CD8-positive, alpha-beta memory T cell (primary cell): Measurements from ENCODE around the gene KL. TPM values are rescaled to one million over a fixed set of nuclear protein-coding genes. Genes with fewer than 3 reads are reported as not detected.
A peak's percentile ranks its signal among the peaks of the same experiment; 100 is the strongest.

ENCODE experiments used
- CTCF ChIA-PET: fragments of 350-600 bp; sonication (Branson Sonifier 250); formaldehyde crosslinking; loops from one replicate; lab custom pipeline; 2021; ENCODE audit warnings: antibody characterized with exemption; lab: Charles Lee
- POLR2A ChIA-PET: fragments of 350-600 bp; sonication (Branson Sonifier 250); formaldehyde crosslinking; loops from one replicate; lab custom pipeline; 2021; ENCODE audit warnings: antibody characterized with exemption; lab: Charles Lee
- DNase-seq, 5 donors: peaks; one replicate each; pipeline versions ENCODE4 v3.0.0 to v3.0.0-alpha.2; 2020 to 2022; ENCODE audit warnings: mixed read lengths in 1 of 5
- H3K27ac ChIP-seq: one replicate; pipeline ENCODE4 v1.7.0; 2013; ENCODE audit warnings: low read depth, mild to moderate bottlenecking, low read length, moderate library complexity
- H3K27me3 ChIP-seq: 2 replicates; pipeline ENCODE4 v1.7.0; 2013; ENCODE audit warnings: low read length, mild to moderate bottlenecking; ENCODE audit not compliant: insufficient read depth, poor library complexity, severe bottlenecking
- H3K36me3 ChIP-seq: 2 replicates; pipeline ENCODE4 v1.7.0; 2013; ENCODE audit warnings: mild to moderate bottlenecking, low read length, moderate library complexity; ENCODE audit not compliant: insufficient read depth
- H3K4me1 ChIP-seq: 2 replicates; pipeline ENCODE4 v1.7.0; 2013; ENCODE audit warnings: mild to moderate bottlenecking, low read length, moderate library complexity; ENCODE audit not compliant: insufficient read depth
- H3K4me3 ChIP-seq: 2 replicates; pipeline ENCODE4 v1.7.0; 2013; ENCODE audit warnings: mild to moderate bottlenecking, low read length
- H3K9me3 ChIP-seq: 2 replicates; pipeline ENCODE4 v1.7.0; 2013; ENCODE audit warnings: mild to moderate bottlenecking, low read length
- H3K27ac Mint-ChIP-seq, 8 donors: one replicate each; pipeline ENCODE4 v1.8.0; 2020 to 2021; ENCODE audit warnings: mixed read lengths in 8 of 8, mild to moderate bottlenecking in 6 of 8, inconsistent platforms in 3 of 8, moderate library complexity in 3 of 8
- H3K27me3 Mint-ChIP-seq, 2 donors: one replicate each; pipeline ENCODE4 v1.8.0; 2020 to 2021; ENCODE audit warnings: mixed read lengths in 2 of 2, mild to moderate bottlenecking in 1 of 2, moderate library complexity in 1 of 2
- H3K36me3 Mint-ChIP-seq, 3 donors: one replicate each; pipeline ENCODE4 v1.8.0; 2020 to 2021; ENCODE audit warnings: mixed read lengths in 3 of 3, inconsistent platforms in 1 of 3, mild to moderate bottlenecking in 1 of 3
- H3K4me1 Mint-ChIP-seq, 3 donors: one replicate each; pipeline ENCODE4 v1.8.0; 2020 to 2021; ENCODE audit warnings: mixed read lengths in 3 of 3, inconsistent platforms in 1 of 3, mild to moderate bottlenecking in 1 of 3
- H3K4me3 Mint-ChIP-seq, 7 donors: one replicate each; pipeline ENCODE4 v1.8.0; 2020 to 2021; ENCODE audit warnings: mixed read lengths in 7 of 7, mild to moderate bottlenecking in 6 of 7, moderate library complexity in 4 of 7, inconsistent platforms in 2 of 7
- H3K9me3 Mint-ChIP-seq, 5 donors: one replicate each; pipeline ENCODE4 v1.8.0; 2020 to 2022; ENCODE audit warnings: mixed read lengths in 5 of 5, mild to moderate bottlenecking in 3 of 5, moderate library complexity in 2 of 5, inconsistent platforms in 1 of 5
- polyA plus RNA-seq: library from polyadenylated mRNA; unstranded; fragments of 300-500 nt; fragmentation: Illumina TruSeq; gene quantifications from one replicate; pipeline ENCODE4 v1.2.3, GENCODE V29; 2021
- total RNA-seq, 2 experiments: library from RNA; stranded (reverse); gene quantifications; one replicate each; pipeline ENCODE4 v1.2.3, GENCODE V29; 2021

KL gene
- total and polyA plus RNA-seq, 3 experiments from 2014 or later, result 0.20 to 0.35 TPM; not detected in 1

GRCh38 chr13:32989942-32990341 lies 26.3 kb upstream of the KL start:
- ChIA-PET POLR2A (no interaction called here), CTCF (no interaction called here)
- Histone ChIP-seq H3K27ac (no peak overlapping the region), H3K9me3 (no peaks in the 10 kb centered on the region), H3K4me3 (no peak overlapping the region), H3K27me3 (no peaks in the 10 kb centered on the region), H3K36me3 (no peaks in the 10 kb centered on the region), H3K4me1 (no peaks in the 10 kb centered on the region)
- Mint-ChIP-seq H3K27me3 (peaks cover 9 to 26% of the 10 kb centered on the region in 2 donors), H3K27ac (no peak overlapping the region), H3K4me3 (no peak overlapping the region), H3K4me1 (peaks cover 0 to 4% (median 0%) of the 10 kb centered on the region in 3 donors), H3K36me3 (no peaks in the 10 kb centered on the region), H3K9me3 (peaks cover 0 to 4% (median 0%) of the 10 kb centered on the region in 5 donors)
- no peak for DNase-seq

DNA sequence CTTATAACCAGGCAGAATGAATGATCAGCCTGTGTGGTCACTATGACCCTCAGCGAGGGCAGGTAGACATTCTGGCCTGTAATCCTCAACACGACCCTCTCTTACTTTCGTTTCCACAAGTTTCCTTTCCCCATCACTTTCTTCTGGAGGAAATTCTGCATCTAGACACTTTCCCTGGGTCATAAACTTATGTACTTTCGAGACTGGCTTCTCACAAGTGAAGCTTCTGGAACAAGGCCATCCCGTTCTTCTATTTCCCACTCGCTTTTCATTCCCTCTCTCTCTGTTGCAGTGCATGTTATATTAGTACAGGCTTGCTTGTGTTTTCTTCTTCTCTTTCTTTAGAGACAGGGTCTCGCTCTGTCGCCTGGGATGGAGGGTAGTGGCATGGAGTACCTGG lies 23.1 kb upstream of the KL start:
- POLR2A ChIA-PET, result no interaction called here
- peaks cover 5 to 12% of the 10 kb centered on the region in 2 donors for H3K27me3 Mint-ChIP-seq
- CTCF ChIA-PET, result no interaction called here

GRCh38 chr13:32997399-32997798 lies 18.8 kb upstream of the KL start:
- no peaks in the 10 kb centered on the region for H3K9me3 Mint-ChIP-seq
- Histone ChIP-seq H3K27me3 (no peaks in the 10 kb centered on the region), H3K9me3 (no peaks in the 10 kb centered on the region), H3K27ac (no peak overlapping the region), H3K4me3 (no peak overlapping the region), H3K36me3 (no peaks in the 10 kb centered on the region), H3K4me1 (no peaks in the 10 kb centered on the region)
- no peaks in the 10 kb centered on the region for H3K36me3 Mint-ChIP-seq
- ChIA-PET CTCF (no interaction called here), POLR2A (no interaction called here)
- H3K27me3 Mint-ChIP-seq, result no peaks in the 10 kb centered on the region
- no peak overlapping the region for H3K4me3 Mint-ChIP-seq
- DNase-seq, result no peak
- no peak overlapping the region for H3K27ac Mint-ChIP-seq
- H3K4me1 Mint-ChIP-seq, result no peaks in the 10 kb centered on the region

More for the DNA sequence above, 23.1 kb upstream of the KL start:
- DNase-seq, result no peak
- H3K4me3 Mint-ChIP-seq, result no peak overlapping the region
- peaks cover 0 to 4% (median 0%) of the 10 kb centered on the region in 3 donors for H3K4me1 Mint-ChIP-seq
- no peaks in the 10 kb centered on the region for H3K36me3 Mint-ChIP-seq
- Histone ChIP-seq H3K4me3 (no peak overlapping the region), H3K27ac (no peak overlapping the region), H3K36me3 (no peaks in the 10 kb centered on the region), H3K27me3 (no peaks in the 10 kb centered on the region), H3K9me3 (no peaks in the 10 kb centered on the region), H3K4me1 (no peaks in the 10 kb centered on the region)
- peaks cover 0 to 3% (median 0%) of the 10 kb centered on the region in 5 donors for H3K9me3 Mint-ChIP-seq
- no peak overlapping the region for H3K27ac Mint-ChIP-seq

DNA sequence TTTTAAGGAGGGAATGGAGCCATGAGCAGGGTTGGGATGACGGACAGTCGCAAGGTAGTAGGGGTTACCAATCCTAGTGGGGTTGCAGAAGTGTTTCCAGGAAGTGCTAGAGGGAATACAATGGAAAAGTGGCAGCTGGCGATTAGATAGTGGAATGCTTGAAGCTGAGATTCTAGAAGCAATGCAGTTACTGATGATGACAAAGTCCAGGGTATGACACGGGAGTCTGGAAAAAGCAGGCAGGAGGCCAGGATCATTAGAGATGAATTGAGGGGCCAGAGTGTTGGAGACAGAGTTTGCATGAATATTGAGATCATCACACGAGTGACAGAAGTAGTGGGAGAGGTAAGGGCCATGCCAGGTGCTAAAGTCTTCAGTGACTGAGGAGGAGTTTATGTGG lies 17.3 kb upstream of the KL start:
- no peak overlapping the region for H3K4me3 Mint-ChIP-seq
- ChIA-PET CTCF (interaction anchor here (0.6 kb wide), 1 partner anchor 484 kb away, joined by 3 read pairs; no protein-coding TSS in a partner anchor), POLR2A (no interaction called here)
- H3K4me3 ChIP-seq, result no peak overlapping the region
- no peaks in the 10 kb centered on the region for H3K9me3 ChIP-seq
- H3K9me3 Mint-ChIP-seq, result no peaks in the 10 kb centered on the region
- H3K36me3 Mint-ChIP-seq, result no peaks in the 10 kb centered on the region
- no peak overlapping the region for H3K27ac Mint-ChIP-seq
- H3K27ac ChIP-seq, result no peak overlapping the region
- H3K27me3 ChIP-seq, result no peaks in the 10 kb centered on the region
- no peaks in the 10 kb centered on the region for H3K4me1 ChIP-seq
- DNase-seq, result no peak
- H3K36me3 ChIP-seq, result no peaks in the 10 kb centered on the region
- H3K27me3 Mint-ChIP-seq, result peaks cover 0 to 3% of the 10 kb centered on the region in 2 donors
- H3K4me1 Mint-ChIP-seq, result no peaks in the 10 kb centered on the region

- no peak overlapping the region for H3K4me3 ChIP-seq
- Mint-ChIP-seq H3K4me3 (no peak overlapping the region), H3K27me3 (peaks cover 0 to 3% of the 10 kb centered on the region in 2 donors), H3K27ac (no peak overlapping the region), H3K9me3 (no peaks in the 10 kb centered on the region), H3K36me3 (no peaks in the 10 kb centered on the region), H3K4me1 (no peaks in the 10 kb centered on the region)
- ChIA-PET CTCF (no interaction called here), POLR2A (no interaction called here)
- no peaks in the 10 kb centered on the region for H3K9me3 ChIP-seq
- DNase-seq, result no peak
- H3K4me1 ChIP-seq, result no peaks in the 10 kb centered on the region
- H3K36me3 ChIP-seq, result no peaks in the 10 kb centered on the region
- no peak overlapping the region for H3K27ac ChIP-seq
- no peaks in the 10 kb centered on the region for H3K27me3 ChIP-seq
Observed at GRCh38 chr13:33000365-33000764, 15.9 kb upstream of the KL start.

DNA sequence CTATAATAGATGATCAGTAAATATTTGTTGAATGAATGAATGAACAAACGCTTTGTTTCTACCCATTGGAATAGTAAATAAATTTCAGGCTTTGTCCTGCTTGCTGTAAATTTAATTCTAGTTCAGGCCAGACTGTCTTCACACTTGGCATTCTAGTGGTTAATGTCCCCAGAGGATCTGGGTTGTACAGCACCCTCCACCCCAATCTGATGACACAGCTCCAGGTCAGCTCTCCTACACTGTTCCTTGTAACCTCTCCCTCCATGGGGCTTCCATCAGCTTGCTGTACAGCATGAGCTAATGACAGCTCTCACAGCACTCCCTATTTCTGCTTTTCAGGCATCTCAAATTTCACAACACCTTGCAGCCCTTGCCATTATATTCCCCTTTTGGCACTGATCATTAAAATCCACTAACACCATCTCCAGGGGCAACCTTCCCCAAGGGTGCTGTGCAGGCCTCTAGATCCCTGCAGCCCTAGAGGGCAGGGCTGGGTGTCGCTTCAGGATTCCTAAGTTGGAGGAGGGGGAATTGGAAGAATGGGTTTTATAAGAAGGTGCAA lies 12.7 kb upstream of the KL start:
- Histone ChIP-seq H3K27ac (no peak overlapping the region), H3K4me1 (no peaks in the 10 kb centered on the region), H3K4me3 (no peak overlapping the region), H3K9me3 (no peaks in the 10 kb centered on the region), H3K27me3 (no peaks in the 10 kb centered on the region), H3K36me3 (no peaks in the 10 kb centered on the region)
- no peaks in the 10 kb centered on the region for H3K4me1 Mint-ChIP-seq
- peak overlapping the region in 1 of 8 donors; percentile 10 for H3K27ac Mint-ChIP-seq
- ChIA-PET CTCF (no interaction called here), POLR2A (no interaction called here)
- H3K27me3 Mint-ChIP-seq, result peaks cover 3 to 4% of the 10 kb centered on the region in 2 donors
- peaks cover 4 to 7% (median 6%) of the 10 kb centered on the region in 5 donors for H3K9me3 Mint-ChIP-seq
- H3K36me3 Mint-ChIP-seq, result no peaks in the 10 kb centered on the region
- no peak overlapping the region for H3K4me3 Mint-ChIP-seq
- DNase-seq, result no peak

GRCh38 chr13:33004511-33004910 lies 11.7 kb upstream of the KL start:
- H3K36me3 ChIP-seq, result no peaks in the 10 kb centered on the region
- H3K9me3 ChIP-seq, result no peaks in the 10 kb centered on the region
- DNase-seq, result no peak
- no peak overlapping the region for H3K27ac Mint-ChIP-seq
- no peaks in the 10 kb centered on the region for H3K27me3 ChIP-seq
- no peak overlapping the region for H3K4me3 ChIP-seq
- H3K4me1 Mint-ChIP-seq, result no peaks in the 10 kb centered on the region
- H3K4me1 ChIP-seq, result no peaks in the 10 kb centered on the region
- H3K9me3 Mint-ChIP-seq, result peaks cover 8 to 14% (median 14%) of the 10 kb centered on the region in 5 donors
- ChIA-PET CTCF (no interaction called here), POLR2A (no interaction called here)
- H3K36me3 Mint-ChIP-seq, result no peaks in the 10 kb centered on the region
- H3K4me3 Mint-ChIP-seq, result no peak overlapping the region
- no peak overlapping the region for H3K27ac ChIP-seq
- peaks cover 4 to 11% of the 10 kb centered on the region in 2 donors for H3K27me3 Mint-ChIP-seq

DNA sequence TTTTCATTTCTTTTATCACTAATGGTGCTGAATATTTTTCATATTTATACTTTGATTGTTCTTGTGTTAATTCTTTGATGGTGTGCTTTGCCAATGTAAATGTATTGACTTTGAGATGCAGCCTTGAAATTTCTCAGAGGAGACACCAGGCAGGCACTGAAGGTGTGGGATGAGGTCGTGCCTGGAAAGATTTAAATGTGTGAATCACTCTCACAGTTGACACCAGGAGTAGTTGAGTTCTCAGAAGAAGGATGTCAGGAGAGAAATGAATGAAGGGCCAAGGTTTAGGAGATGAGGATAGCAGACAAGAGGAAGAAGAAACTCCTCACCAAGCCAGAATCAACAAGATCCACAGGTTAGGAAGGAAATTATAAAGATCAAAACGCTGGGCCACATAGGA lies 10.1 kb upstream of the KL start:
- Histone ChIP-seq H3K4me3 (no peak overlapping the region), H3K9me3 (no peaks in the 10 kb centered on the region), H3K4me1 (no peaks in the 10 kb centered on the region), H3K36me3 (no peaks in the 10 kb centered on the region), H3K27me3 (no peaks in the 10 kb centered on the region), H3K27ac (no peak overlapping the region)
- POLR2A ChIA-PET, result no interaction called here
- CTCF ChIA-PET, result no interaction called here
- DNase-seq, result no peak
- Mint-ChIP-seq H3K9me3 (peaks cover 8 to 17% (median 14%) of the 10 kb centered on the region in 5 donors), H3K4me1 (no peaks in the 10 kb centered on the region), H3K36me3 (no peaks in the 10 kb centered on the region), H3K27me3 (peaks cover 10 to 24% of the 10 kb centered on the region in 2 donors), H3K4me3 (no peak overlapping the region), H3K27ac (no peak overlapping the region)
